Renal cortical epithelial cell (primary cell): Measurements from ENCODE around the gene WDR89. TPM values are rescaled to one million over a fixed set of nuclear protein-coding genes. Genes with fewer than 3 reads are reported as not detected.
"Not testable (repeated sequence)": the region's sequence is repeated elsewhere in the genome, so short reads cannot be mapped to it uniquely, and the experiment has no call there.

Experiments used
- DNase-seq: peaks from one replicate; pipeline ENCODE4 v3.0.0-alpha.2; 2011; ENCODE audit warnings: low read depth
- total RNA-seq: library from RNA; depleted of rRNA; stranded (reverse); fragments of >200 nt; gene quantifications from 2 replicates; pipeline ENCODE4 v1.2.3, GENCODE V29; 2014

Gene WDR89
- 21.4 and 26.0 TPM in 2 replicates for total RNA-seq

- peak; percentile 99 for DNase-seq
Measured at GRCh38 chr14:63641473-63642228, at the start of gene WDR89. Gene WDR89 (minus strand): TSS chr14:63641871. CDS start chr14:63599942, 41,929 bp downstream.

- DNase-seq, result no peak
Measured at GRCh38 chr14:63689132-63689531, 47.5 kb upstream of the WDR89 start.

DNA sequence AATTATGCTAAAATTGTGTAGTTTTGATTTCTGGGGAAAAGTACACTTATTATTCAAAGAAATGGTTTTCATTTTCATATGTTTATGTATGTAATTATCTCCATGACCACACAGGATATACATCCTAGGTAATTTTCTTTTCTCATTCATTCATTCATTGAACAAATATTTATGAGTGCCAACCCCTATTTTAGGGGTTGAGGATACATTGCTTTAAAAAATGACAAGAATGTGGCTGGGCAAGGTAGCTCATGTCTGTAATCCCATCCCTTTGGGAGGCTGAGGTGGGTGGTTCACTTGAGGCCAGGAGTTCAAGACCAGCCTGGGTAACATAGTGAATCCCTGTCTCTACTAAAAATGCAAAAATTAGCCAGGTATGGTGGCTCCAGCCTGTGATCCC, 45.3 kb upstream of the WDR89 start:
- no peak for DNase-seq

- DNase-seq, result no peak
Measured at GRCh38 chr14:63685401-63685800, 43.7 kb upstream of the WDR89 start.

DNA sequence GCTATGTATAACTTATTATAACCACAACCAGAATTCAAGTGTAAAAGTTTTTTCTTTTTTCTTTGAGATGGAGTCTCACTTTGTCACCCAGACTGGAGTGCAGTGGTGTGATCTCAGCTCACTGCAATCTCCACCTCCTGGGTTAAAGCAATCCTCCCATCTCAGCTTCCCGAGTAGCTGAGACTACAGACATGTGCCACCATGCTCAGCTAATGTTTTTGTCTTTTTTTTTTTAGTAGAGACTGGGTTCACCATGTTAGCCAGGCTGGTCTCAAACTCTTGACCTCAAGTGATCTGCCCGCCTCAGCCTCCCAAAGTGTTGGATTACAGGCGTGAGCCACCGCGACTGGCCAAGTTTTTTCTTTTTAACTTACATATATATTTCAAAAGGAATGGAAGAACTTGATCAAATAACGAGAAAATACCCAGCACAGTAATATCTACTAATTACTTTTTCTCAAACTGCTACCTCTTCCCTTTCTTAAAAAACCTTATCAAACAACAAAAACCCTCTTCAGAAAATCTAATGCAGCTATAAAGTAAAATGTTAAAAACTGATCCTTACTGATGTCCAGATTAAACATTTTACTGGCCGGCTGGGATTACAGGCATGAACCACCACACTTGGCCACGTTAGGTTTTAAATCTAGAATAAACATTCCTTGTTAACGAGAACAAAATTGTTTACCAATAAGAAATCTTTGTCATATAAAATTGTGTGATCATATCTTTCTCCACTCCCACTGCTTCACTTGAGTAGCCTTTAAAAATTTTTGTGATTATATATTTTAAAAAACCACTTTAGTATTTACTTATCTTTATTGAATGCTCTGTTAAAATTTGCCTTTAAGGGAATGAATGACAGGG, 41.3 kb upstream of the WDR89 start:
- DNase-seq, result no peak

DNA sequence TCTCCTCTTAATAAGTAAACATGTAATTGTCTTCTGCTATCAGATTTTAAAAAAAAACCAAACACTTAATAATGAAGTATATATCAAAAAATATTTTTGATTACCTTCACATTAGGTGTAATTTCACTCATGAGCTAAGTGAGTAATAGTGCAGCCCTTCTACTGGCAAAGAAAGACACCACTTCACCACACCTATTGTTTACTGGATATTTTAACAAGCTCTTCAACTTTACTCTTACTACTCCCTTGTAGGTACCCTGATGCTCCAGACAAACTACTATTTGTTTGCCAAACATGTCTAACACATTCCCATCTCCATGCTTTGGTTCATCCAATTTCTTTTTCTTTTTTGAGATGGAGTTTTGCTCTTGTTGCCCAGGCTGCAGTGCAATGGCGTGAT, 36.9 kb upstream of the WDR89 start:
- no peak for DNase-seq

DNA sequence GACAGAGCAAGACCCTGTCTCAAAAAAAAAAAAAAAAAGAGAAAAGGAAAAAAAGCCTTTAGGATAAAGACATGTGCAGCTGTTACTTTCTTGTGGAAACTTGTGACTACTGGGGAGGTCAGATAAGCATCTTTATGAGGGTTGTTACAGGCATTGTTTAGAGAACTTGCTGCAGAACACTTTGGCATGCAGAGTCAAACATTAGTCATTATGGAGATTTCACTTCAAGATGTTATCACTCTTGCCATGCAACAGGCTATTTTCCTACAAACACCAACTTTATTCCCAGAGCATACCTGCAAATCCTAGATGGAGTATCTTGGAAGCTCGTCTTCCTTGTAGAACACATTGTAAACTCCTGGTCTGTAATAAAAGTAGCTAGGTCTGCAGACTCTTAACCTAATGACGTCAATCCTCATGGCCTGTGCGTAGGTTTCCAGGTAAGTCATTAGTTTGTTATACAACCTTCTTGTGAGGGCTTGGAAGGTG, 36.3 kb upstream of the WDR89 start:
- peak; percentile 86 for DNase-seq

GRCh38 chr14:63676615-63677014, 34.9 kb upstream of the WDR89 start:
- no peak for DNase-seq

DNA sequence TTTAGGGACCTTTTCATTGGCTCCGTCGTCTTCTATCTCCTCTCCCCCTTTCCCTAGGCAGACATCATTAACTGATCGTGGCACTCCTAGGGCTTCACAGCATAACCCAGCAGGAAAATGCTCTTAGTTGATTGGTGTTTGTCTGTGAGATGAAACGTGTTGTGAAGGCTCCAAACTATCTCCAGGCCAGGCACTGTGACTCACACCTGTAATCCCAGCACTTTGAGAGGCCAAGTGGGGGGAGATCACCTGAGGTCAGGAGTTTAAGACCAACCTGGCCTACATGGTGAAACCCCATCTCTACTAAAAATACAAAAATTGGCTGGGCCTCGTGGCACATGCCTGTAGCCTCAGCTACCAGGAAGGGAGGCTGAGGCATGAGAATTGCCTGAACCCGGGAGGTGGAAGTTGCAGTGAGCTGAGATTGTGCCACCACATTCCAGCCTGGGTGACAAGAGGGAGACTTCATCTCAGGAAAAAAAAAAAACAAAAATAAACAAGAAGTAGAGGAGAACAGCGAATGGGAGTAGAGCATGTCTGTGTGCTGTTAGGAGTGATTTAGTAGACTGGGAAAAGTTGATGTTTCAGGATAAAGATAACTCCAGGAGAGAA, 32.3 kb upstream of the WDR89 start:
- no peak for DNase-seq

GRCh38 chr14:63673255-63673654, 31.6 kb upstream of the WDR89 start:
- no peak for DNase-seq

DNA sequence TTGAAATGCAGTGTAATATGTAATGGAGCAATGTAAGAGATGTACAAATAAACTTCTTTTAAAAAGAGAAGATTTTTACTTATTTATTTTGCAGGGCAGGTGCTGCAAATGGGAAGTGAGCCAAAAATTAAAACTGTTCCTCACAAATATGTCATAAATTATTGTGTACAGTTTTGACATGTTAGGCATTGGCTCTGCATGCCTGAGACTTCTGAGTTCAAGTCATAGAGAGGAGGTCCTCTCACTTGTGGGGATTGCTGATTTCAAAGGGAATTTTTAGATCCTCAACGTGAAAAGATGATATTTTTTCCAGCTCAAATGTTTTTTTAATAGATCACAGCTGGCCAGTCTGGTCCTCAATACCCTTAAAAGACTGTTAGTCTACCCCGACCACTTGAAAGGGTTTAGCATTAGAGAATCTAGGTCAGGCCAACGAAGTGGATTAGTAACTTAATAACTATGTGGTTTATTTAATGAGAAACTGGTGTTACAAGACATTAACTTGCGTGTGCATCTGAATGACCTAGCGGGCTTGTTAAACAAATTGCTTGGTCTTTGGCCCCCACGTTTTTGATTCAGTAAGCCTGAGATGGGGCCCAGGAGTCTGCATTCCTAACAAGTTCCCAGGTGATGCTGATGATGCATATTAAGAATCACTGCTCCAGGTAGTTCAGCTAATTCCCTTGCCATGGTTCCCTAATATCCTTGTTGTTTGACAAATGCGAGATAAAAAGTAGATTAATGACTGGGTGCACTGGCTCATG, 30.9 kb upstream of the WDR89 start:
- peak; percentile 97 for DNase-seq

- no peak for DNase-seq
Measured at GRCh38 chr14:63671987-63672386, 30.3 kb upstream of the WDR89 start.

- peak; percentile 89 for DNase-seq
Measured at GRCh38 chr14:63670692-63671091, 29.0 kb upstream of the WDR89 start.

DNA sequence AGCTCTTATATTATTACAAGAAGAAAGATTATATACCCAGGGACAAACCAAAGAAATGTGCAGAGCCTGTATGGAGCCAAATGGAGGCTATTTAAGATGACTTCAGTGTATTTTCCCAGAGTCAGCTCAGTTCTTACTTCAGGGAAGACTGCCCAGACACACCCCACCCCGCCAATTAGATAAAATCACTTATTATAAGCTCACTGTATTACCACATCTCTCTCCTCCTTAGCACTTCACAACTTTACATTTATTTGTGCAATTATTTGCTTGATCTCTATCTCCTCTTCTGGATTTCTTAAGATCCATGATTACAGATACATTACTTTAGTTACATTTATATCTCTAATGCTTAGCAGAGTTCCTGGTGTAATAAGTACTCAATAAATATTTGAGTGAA, 24.7 kb upstream of the WDR89 start:
- no peak for DNase-seq

- no peak for DNase-seq
Measured at GRCh38 chr14:63663428-63664341, 22.0 kb upstream of the WDR89 start.

GRCh38 chr14:63662776-63663175, 21.1 kb upstream of the WDR89 start:
- no peak for DNase-seq

DNA sequence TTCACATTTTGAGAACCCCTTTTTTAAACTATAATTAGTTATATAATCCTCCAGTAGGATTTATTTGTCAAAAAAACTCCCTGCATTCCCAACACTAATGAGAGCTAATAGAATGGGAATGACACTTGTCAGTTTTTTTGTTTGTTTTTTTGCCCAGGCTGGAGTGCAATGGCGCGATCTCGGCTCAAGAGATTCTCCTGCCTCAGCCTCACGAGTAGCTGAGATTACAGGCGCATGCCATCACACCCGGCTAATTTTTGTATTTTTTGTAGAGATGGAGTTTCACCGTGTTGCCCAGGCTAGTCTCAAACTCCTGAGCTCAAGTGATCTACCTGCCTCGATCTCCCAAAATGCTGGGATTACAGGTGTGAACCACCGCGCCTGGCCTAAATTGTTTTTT, 20.2 kb upstream of the WDR89 start:
- DNase-seq, result not testable (repeated sequence)

GRCh38 chr14:63659726-63660125, 18.1 kb upstream of the WDR89 start:
- DNase-seq, result no peak

DNA sequence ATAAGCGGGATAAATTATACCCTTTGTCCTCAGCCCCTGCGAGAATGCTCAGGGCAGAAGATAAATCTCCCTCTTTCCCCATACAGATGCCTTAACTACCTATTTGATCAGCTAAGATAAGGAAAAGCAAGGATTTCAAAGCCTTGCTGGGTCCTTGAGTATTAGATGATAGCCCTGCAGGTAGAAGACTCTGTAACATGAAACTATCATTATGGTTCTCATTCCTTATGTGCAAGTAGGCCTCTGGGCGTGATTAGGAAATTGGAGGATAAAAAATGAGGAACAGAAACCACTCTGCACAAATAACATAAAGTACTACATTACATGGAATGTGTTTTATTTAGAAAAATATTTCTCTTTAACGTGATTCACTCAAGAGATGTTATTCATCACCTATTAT, 14.5 kb upstream of the WDR89 start:
- DNase-seq, result no peak

DNA sequence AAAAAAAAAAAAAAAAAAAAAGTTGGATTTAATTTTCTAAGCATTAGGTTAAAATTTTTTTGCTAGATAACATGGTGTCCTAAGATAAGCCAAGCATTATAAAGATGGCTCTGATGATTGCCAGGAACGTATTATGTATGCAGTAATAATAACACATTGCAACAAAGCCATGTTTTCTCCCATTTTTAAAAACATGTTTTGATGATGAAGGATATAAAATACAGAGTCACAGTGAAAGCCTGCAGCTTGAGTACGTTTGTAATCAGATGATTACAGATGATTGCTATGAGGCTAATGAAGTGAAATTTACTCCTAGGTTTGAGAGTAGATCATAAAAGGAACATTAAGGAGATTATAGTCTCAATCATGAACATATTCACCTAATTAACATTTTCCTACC, 13.3 kb upstream of the WDR89 start:
- DNase-seq, result no peak

- DNase-seq, result no peak
Measured at GRCh38 chr14:63654346-63654745, 12.7 kb upstream of the WDR89 start.
